Cardiac muscle cell (in vitro differentiated cells and primary cell): ENCODE data around the gene FZD2. TPM values are rescaled to one million over a fixed set of nuclear protein-coding genes. Genes with fewer than 3 reads are reported as not detected.
"Not testable (repeated sequence)": the region's sequence is repeated elsewhere in the genome, so short reads cannot be mapped to it uniquely, and the experiment has no call there.

ENCODE experiments used
- DNase-seq, 2 donors: peaks; one replicate each; pipeline versions ENCODE4 v3.0.0 to v3.0.0-alpha.2; 2010 to 2017; ENCODE audit warnings: low read depth in 1 of 2, low spot score in 1 of 2
- H3K27ac ChIP-seq: fragments of 200-600 bp; sonication (generic); 2 replicates; pipeline ENCODE4 v1.5.1; 2016
- H3K27me3 ChIP-seq: fragments of 200-600 bp; sonication (generic); 2 replicates; pipeline ENCODE4 v1.6.0; 2016; ENCODE audit warnings: control low read depth
- H3K36me3 ChIP-seq: fragments of 200-600 bp; sonication (generic); 2 replicates; pipeline ENCODE4 v1.5.1; 2016; ENCODE audit warnings: control low read depth
- H3K4me1 ChIP-seq: fragments of 200-600 bp; sonication (generic); 2 replicates; pipeline ENCODE4 v1.8.1; 2017; ENCODE audit warnings: low read depth, mild to moderate bottlenecking, mixed run types
- H3K4me3 ChIP-seq: fragments of 200-600 bp; sonication (generic); 2 replicates; pipeline ENCODE4 v1.5.1; 2016; ENCODE audit warnings: mild to moderate bottlenecking
- H3K9me3 ChIP-seq: fragments of 200-600 bp; sonication (generic); 2 replicates; pipeline ENCODE4 v1.5.1; 2017; ENCODE audit warnings: low read depth, mild to moderate bottlenecking, control low read depth
- CTCF ChIP-seq: IDR thresholded peaks from 2 replicates; pipeline ENCODE4 v1.5.1; 2012; ENCODE audit warnings: low read depth, mild to moderate bottlenecking, low read length
- polyA plus RNA-seq: library from polyadenylated mRNA; unstranded; fragments of >200 nt; fragmentation: Nextera tagmentation; extraction: Ambion mirVana; gene quantifications from 2 replicates; pipeline ENCODE4 v1.2.1, GENCODE V29; 2016
- total RNA-seq: library from RNA; depleted of rRNA; stranded (reverse); fragments of >200 nt; gene quantifications from 2 replicates; pipeline ENCODE4 v1.2.3, GENCODE V29; 2016

Gene FZD2
- total and polyA plus RNA-seq, 2 experiments from 2014 or later = 47.4 to 51.5 TPM

- Histone ChIP-seq H3K4me1 (peaks cover 28% of the 10 kb centered on the region), H3K9me3 (no peaks in the 10 kb centered on the region), H3K4me3 (no peak overlapping the region), H3K27ac (peak overlapping the region; percentile 34), H3K36me3 (no peaks in the 10 kb centered on the region), H3K27me3 (no peaks in the 10 kb centered on the region)
- TF ChIP-seq CTCF = no peak
- DNase-seq = peak in 1 of 2 donors; percentile 45
Observed at GRCh38 chr17:44589316-44590071, 32.2 kb downstream of the FZD2 start.

- not testable (repeated sequence) for DNase-seq
- peaks cover 28% of the 10 kb centered on the region for H3K4me1 ChIP-seq
- peak overlapping the region; percentile 34 for H3K27ac ChIP-seq
Observed at GRCh38 chr17:44590072-44590462, 32.8 kb downstream of the FZD2 start.

GRCh38 chr17:44590762-44591161 is 33.5 kb downstream of the FZD2 start:
- not testable (repeated sequence) for H3K27me3 ChIP-seq, H3K27ac ChIP-seq, H3K36me3 ChIP-seq, H3K9me3 ChIP-seq, DNase-seq, H3K4me3 ChIP-seq
- peaks cover 25% of the 10 kb centered on the region for H3K4me1 ChIP-seq

More at GRCh38 chr17:44590072-44590462, 32.8 kb downstream of the FZD2 start:
- H3K36me3 ChIP-seq, H3K9me3 ChIP-seq, H3K4me3 ChIP-seq, H3K27me3 ChIP-seq: not testable (repeated sequence)

- no peak for TF ChIP-seq CTCF
- H3K27me3 ChIP-seq = no peaks in the 10 kb centered on the region
- no peak overlapping the region for H3K4me3 ChIP-seq
- peaks cover 21% of the 10 kb centered on the region for H3K4me1 ChIP-seq
- DNase-seq = peak in 1 of 2 donors; percentile 17
- H3K27ac ChIP-seq = peak overlapping the region; percentile 55
- H3K36me3 ChIP-seq = no peaks in the 10 kb centered on the region
- H3K9me3 ChIP-seq = no peaks in the 10 kb centered on the region
Observed at GRCh38 chr17:44591206-44591605, 33.9 kb downstream of the FZD2 start.

GRCh38 chr17:44593156-44593555 is 35.9 kb downstream of the FZD2 start:
- no peaks in the 10 kb centered on the region for H3K36me3 ChIP-seq
- H3K9me3 ChIP-seq = no peaks in the 10 kb centered on the region
- no peak for TF ChIP-seq CTCF
- H3K4me1 ChIP-seq = peaks cover 7% of the 10 kb centered on the region
- no peak overlapping the region for H3K27ac ChIP-seq
- no peaks in the 10 kb centered on the region for H3K27me3 ChIP-seq
- no peak overlapping the region for H3K4me3 ChIP-seq
- DNase-seq = no peak

- no peaks in the 10 kb centered on the region for H3K27me3 ChIP-seq
- no peaks in the 10 kb centered on the region for H3K36me3 ChIP-seq
- no peaks in the 10 kb centered on the region for H3K9me3 ChIP-seq
- peaks cover 18% of the 10 kb centered on the region for H3K4me1 ChIP-seq
- H3K4me3 ChIP-seq = no peak overlapping the region
- no peak for TF ChIP-seq CTCF
- H3K27ac ChIP-seq = no peak overlapping the region
- DNase-seq = no peak
Observed at GRCh38 chr17:44595216-44595775, 38.0 kb downstream of the FZD2 start.
